HG03280 (cell line): ENCODE results near the gene SPEG.
"Not testable (repeated sequence)": the region's sequence is repeated elsewhere in the genome, so short reads cannot be mapped to it uniquely, and the experiment has no call there.

Experiments
- ATAC-seq: cut with Tn5 transposase; IDR thresholded peaks from one replicate; pipeline ENCODE4 v1.9.1; 2021; ENCODE audit warnings: mild to moderate bottlenecking, moderate library complexity; ENCODE audit not compliant: unreplicated experiment

Gene SPEG

DNA sequence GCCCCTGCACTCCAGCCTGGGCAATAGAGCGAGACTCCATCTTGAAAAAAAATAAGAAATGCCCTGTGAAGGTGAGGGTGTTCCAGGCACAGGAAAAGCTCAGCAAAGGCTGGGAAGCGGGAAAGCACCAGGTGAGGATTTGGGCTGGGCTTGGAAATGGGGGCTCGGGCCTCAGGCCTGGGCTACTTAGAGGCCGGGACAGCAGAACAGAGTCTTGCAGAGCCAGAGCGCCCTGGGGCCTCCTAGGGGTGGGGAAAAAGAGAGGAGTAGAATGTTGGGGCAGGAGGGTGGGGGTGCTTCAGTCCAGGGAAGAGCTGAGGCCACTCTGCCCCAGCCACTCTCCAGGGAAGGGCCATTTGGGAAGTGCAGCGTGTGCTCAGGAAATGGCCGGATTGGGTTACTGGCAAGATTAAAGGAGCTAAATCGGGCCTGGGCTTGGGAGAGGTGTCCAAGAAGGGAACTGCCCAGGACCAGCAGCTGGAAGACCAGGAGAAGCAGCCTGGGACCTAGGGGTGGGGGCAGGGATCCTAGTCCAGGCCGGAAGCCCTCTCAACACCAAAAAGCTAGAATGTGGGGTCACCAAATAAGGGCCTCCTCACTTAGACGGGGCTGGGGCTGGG lies 30.2 kb upstream of the SPEG start:
- no peak for ATAC-seq

DNA sequence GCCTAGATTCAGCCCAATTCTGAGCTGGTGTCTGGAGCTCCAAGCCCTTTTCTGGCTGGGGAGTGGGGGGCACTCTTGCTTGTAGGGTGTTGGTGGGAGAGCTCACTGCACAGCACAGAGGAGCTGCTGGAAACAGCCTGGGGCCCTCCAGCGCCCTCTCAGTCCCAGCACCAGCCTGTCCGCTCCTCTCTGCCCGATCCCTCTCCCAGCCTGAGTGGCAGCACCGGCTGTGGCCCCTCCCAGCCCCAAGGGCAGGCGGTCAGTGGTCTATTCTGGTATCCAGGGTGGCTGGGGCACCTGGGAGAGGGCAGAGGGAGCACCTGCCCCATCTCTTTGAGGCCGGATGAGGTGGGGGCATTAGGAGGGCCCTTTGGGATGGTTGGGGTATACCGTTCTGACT lies 29.7 kb upstream of the SPEG start:
- no peak for ATAC-seq

DNA sequence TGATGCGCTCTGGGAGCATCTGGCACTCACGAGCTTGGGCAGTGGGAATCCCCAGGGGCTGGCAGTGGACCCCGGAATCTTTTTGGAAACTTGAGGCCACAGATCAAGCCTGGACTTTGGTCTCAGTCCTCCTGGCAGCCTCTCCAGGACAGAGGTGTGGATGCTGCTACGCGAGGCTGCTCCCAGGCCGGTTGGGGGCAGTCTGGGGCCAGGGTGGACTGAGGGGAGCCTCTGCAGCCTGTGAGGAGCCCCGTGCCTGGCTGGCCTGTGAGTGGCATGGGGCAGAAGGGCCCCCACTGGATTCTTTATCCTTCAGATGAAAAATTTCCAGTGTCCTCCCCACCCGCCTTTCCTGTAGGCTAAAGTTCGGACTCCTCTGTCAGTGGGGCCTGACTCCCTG lies 29.2 kb upstream of the SPEG start:
- no peak for ATAC-seq

DNA sequence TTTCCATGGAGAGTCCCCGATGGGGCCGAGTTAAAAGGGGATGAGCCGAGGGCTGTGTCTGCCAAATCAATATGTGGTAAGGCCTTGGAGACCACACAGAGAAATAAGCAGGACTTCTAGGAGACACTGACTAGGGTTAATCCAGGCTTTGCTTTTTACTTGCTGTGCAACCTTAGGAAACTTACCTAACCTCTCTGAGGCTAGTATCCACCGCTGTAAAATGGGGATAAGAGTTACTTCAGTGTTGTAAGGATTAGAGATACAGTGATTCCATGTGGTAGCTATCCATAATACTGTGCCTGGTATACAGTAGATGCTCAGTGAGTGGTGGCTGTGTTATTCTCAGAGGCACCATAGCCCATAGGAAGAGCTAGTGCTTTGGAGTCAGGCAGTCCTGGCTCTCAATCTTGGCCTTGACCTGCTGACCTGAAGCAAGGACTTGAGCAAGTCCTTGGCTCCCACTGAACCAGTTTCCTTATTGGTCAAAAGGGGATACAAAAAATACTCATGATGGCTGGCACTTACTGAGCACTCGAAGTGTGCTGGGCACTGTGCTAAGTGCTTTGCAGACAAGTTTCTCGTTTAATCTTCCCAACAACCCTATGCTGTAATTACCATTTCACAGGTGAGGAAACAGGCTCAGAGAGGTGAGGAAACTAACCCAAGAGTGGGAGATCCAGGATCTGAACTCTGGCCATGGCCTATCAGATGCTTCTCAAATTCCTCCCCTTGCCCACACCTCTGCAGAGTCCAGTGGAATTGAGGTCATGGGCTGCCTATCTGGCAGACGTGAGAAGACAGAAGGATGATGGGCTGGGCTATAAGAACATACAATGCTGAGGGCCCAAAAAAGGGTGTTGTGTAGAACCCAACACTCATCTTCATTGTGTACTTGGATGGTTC lies 28.4 kb upstream of the SPEG start:
- no peak for ATAC-seq

DNA sequence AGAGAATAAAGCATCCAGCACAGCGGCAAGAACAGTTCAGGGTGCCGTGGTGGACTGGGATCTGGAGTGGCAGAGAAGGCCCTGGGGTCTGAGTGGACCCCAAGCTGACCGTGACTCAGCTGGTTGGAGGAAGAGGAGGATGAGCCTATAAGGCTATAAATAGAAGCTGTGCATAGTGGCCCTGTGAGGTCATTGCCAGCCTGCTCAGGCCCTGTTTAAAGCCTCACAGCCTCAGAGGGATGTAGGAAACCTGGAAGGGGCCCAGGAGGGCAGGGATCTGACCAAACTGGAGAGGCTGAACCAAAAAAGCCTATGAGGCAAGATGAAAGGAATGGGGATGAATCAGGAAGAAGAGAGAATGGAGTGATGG lies 27.8 kb upstream of the SPEG start:
- ATAC-seq: no peak

DNA sequence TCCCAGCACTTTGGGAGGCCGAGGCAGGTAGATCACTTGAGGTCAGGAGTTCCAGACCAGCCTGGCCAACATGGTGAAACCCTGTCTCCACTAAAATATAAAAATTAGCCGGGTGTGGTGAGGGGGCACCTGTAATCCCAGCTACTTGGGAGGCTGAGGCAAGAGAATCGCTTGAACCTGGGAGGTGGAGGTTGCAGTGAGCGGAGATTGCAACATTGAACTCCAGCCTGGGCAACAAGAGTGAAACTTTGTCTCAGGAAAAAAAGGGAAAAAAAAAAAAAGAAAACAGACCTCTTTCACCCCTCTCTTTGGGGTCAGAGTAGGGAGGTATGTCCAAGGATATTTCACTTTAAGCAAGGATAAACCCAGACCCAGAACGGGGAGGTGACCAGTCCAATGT lies 27.3 kb upstream of the SPEG start:
- not testable (repeated sequence) for ATAC-seq

DNA sequence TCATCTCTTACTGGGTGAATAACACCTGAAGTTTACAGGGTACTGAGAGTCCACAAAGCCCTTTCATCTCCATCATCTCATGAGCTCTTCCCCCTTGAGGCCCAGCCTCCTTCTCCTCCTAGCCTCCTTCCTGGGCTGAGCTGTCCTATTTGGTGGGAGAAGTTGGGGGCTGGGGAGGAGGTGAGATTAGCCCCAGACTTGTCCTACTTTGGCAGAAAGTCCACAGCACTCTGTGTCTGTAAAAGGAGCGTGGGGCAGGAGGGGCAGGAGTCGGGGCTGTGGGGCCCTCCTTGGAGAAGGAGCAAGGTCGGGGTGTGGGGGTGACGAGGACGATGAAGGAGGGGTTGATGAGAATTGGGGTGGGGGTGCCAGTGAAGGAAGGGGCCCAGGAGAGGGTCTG lies 26.4 kb upstream of the SPEG start:
- no peak for ATAC-seq

DNA sequence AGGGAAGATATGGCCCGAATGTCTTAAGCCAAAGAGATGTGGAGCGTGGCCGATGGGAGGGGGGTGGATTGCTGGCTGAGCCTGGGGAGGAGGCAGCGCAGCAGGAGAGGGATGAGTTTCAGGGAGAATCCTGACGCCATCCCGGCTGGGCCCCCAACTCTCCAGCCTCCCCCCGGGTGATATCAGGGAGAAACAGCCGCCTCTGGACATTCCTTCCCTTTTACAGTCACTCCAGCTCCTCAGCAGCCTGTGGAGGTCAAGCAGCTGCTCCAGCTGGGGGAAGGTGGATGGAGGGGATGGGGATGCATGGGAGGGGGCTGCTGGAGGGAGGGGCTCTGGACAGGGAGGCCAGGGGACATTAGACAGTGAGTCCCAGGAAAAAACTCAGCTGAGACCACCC lies 26.0 kb upstream of the SPEG start:
- no peak for ATAC-seq

DNA sequence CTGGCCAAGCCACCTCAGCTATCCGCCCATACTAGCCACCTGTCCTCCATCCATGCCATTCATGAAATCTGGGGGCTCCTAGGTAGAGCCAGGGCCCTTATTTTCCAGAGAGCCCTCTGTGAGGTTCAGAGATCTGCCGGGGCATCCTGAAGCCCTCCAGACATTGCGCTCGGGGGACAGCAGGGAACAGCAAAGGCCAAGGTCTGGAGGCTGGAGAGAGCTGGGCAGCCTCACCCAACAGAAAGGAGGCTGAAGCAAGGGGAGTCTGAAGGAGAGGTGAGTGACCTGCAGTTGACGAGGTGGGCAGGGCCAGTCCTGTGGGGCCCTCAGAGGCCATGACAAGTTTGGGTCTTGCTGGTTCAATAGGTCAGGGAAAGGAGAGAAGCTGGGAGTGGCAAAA lies 25.0 kb upstream of the SPEG start:
- no peak for ATAC-seq

DNA sequence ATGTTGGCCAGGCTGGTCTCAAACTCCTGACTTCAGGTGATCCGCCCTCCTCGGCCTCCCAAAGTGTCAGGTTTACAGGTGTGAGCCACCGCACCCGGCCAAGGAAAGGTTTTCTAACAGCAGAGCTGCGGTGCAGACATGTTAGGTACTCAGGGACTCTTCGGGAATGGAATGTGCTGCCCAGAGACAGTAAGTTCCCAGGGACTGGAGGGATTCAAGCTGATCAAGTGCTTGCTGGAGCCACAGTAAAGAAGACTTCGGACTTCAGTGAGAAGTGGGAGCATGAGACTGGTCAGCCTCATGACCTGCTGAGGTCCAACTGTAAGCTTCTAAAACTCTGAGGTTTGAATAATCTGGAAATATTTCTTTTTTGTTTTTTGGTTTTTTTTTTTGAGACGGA lies 24.3 kb upstream of the SPEG start:
- ATAC-seq: no peak

DNA sequence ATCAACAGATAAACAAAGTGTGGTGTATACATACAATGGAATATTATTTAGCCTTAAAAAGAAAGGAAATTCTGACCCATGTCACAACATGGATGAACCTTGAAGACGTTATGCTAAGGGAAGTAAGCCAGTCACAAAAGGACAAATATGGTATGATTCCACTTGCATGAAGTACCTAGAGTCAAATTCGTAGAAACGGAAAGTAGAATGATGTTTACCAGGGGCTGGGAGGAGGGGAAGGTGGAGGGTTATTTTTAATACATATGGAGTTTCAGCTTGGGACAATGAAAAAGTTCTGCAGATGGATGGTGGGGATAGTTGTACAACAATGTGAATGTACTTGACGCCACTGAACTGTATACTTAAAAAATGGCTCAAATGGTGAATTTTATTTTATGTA lies 19.8 kb upstream of the SPEG start:
- no peak for ATAC-seq

DNA sequence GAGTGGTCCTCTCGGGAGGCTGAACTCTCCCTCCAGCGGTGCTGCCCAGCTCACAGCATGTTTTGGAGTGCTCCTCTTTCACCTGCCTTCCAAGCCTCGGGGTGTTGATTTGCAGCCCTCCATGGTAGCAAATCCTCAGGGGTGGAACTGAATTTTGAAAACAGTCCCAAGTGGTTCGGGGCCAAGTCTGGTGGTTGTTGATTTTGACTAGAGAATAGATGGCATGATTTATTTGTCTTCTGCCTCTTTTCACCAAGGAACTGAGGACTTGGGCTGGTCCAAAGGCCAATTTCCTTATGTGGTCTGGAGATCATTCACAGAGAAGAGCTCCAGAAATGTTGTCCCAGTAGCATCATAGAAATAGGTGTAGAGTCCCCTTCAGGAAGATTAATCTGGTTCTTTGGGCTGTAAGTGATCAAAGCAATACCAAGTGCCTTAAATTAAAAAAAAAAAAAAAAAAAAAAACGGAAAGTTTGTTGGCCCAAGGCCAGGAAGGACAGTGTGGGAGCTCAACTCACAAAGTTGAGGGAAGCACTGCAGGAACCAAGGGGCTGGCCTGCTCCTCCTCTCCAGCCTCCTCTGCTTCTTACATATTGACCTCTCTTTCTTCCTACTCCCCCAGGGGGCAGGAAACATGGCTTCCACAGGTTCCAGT lies 18.9 kb upstream of the SPEG start:
- ATAC-seq: no peak

DNA sequence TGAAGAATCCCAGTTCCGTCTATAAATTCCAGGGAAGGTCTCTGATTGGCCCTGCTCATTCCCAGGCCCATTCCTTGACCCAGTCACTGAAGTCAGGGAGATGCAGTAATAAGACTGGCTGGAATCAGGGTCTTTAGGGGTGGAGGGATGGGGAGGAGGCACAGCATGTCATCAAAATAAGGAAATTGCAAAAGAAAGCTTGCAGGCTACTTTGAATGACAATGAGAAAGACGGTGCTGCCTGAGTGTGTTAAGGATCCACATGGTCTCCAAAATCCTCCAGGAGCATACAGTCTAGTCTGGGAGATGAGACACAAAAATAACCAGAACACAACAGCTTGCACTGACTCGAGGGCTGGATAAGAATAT lies 18.4 kb upstream of the SPEG start:
- no peak for ATAC-seq

DNA sequence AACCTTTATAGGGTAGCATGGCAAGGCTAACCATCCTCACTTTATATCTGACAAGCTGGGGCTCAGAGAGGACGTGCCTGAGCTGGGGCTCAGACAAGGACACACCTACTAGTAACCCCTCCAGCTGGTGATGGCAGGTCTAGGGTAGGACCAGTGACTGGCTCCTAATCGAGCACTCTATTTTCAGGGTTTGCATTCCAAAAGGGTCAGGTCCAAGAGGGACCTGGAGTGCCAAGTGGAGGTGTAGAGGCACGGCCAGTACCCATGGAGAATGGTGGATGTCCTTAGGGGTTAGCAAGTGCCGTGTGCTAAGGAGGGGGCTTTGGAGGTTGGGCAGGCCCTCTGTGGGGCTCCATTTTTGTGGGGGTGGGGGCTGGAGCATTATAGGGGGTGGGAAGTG lies 17.7 kb upstream of the SPEG start:
- ATAC-seq: no peak

DNA sequence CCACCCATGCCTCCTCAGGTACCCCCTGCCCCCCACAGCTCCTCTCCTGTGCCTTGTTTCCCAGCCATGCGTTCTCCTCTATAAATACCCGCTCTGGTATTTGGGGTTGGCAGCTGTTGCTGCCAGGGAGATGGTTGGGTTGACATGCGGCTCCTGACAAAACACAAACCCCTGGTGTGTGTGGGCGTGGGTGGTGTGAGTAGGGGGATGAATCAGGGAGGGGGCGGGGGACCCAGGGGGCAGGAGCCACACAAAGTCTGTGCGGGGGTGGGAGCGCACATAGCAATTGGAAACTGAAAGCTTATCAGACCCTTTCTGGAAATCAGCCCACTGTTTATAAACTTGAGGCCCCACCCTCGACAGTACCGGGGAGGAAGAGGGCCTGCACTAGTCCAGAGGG lies 17.3 kb upstream of the SPEG start:
- ATAC-seq: no peak

DNA sequence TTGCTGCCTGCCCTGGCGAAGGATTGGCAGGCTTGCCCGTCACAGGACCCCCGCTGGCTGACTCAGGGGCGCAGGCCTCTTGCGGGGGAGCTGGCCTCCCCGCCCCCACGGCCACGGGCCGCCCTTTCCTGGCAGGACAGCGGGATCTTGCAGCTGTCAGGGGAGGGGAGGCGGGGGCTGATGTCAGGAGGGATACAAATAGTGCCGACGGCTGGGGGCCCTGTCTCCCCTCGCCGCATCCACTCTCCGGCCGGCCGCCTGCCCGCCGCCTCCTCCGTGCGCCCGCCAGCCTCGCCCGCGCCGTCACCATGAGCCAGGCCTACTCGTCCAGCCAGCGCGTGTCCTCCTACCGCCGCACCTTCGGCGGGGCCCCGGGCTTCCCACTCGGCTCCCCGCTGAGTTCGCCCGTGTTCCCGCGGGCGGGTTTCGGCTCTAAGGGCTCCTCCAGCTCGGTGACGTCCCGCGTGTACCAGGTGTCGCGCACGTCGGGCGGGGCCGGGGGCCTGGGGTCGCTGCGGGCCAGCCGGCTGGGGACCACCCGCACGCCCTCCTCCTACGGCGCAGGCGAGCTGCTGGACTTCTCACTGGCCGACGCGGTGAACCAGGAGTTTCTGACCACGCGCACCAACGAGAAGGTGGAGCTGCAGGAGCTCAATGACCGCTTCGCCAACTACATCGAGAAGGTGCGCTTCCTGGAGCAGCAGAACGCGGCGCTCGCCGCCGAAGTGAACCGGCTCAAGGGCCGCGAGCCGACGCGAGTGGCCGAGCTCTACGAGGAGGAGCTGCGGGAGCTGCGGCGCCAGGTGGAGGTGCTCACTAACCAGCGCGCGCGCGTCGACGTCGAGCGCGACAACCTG lies 16.3 kb upstream of the SPEG start, which contains the start of gene DES:
TSS of gene DES (plus strand) at position 223 of the 857 bp plus-strand sequence. CDS start at position 309, 86 bp downstream.
- ATAC-seq: no peak

DNA sequence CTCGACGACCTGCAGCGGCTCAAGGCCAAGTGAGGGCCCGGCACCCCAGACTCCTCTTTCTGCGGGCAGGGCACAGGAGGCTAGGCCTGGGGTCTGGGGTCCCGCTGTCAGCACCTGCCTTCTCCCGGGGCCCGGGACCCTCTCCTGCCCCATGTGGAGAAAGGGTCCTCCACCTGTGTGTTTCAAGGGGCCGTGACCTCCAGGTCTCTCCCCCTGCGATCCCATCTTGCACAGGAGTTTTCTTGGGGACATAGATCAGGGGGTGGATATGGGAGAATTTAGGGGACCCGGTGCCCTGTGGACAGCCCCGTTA lies 15.7 kb upstream of the SPEG start:
- ATAC-seq: no peak

DNA sequence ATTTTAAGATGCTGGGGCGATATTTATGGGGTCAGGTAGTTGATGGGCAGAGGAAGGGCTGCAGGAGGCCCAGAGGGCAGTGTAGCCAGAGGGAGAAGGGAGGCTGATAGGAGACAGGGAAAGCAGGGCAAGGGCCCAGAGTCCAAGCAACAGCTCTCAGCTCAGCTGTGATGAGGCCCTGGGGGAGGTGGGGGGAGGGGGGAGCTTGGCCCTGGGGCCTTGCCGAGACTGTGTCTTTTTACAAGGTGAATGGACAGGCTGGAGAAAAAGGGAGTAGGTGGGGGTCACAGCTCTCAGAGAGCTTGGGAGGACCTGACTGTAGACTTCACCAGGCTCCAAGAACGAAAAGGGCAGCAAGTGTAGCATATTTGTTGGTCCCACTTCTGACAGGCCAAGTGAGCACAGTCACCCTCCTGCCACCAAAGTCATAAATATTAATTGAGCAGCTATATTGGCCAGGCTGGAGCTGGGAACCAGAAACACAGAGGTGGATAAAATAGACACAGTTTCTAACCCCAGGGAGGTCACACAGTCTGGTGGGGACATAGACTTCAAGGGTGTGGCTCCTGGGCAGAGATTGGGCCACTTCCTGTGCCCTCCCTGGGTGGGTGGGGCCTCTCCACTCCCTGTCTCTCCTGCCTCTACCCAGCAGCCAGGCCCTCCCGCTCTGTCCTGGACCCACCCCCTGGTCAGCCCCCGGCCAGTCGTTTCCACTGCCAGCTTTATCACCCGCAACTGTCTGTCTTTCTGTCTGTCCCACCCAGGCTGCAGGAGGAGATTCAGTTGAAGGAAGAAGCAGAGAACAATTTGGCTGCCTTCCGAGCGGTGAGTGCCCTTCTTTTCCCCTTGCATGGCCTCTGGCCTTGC lies 15.1 kb upstream of the SPEG start:
- no peak for ATAC-seq

DNA sequence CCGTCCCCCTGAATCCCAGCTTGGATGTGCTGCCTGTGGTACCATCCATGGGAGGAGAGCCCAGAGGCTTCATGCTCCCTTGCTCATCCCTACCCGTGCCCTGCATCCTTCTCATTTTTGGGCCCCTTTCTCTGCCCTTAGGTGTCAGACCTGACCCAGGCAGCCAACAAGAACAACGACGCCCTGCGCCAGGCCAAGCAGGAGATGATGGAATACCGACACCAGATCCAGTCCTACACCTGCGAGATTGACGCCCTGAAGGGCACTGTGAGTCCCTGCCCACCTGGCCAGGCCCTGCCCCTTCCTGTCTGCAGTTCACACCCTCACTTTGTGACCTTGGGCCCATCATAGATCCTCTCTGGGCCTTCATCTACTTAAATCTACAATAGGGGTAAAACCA lies 14.0 kb upstream of the SPEG start:
- ATAC-seq: no peak

DNA sequence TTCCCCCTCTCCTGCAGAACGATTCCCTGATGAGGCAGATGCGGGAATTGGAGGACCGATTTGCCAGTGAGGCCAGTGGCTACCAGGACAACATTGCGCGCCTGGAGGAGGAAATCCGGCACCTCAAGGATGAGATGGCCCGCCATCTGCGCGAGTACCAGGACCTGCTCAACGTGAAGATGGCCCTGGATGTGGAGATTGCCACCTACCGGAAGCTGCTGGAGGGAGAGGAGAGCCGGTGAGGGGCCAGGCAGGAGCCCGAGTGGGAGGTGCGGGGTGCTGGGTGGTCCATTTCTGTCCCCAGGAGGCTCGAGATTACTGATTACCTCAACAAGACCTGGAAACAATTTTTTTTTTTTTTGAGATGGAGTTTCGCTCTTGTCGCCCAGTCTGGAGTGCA lies 13.3 kb upstream of the SPEG start:
- no peak for ATAC-seq
